SK-N-SH (cell line): Measurements from ENCODE around the gene RFNG. TPM values are rescaled to one million over a fixed set of nuclear protein-coding genes. Genes with fewer than 3 reads are reported as not detected.
A peak's percentile ranks its signal among the peaks of the same experiment; 100 is the strongest.

Experiments
- CTCF ChIA-PET: fragments of 300-600, 350-600 bp; formaldehyde crosslinking; extraction: SDS; loops from one replicate; lab custom pipeline; 2021; lab: Yijun Ruan, JAX
- POLR2A ChIA-PET: fragments of 350-600 bp; sonication (Branson Sonifier 250); formaldehyde crosslinking; extraction: SDS; loops from one replicate; lab custom pipeline; 2020; ENCODE audit warnings: antibody characterized with exemption, inconsistent platforms; lab: Yijun Ruan, JAX
- DNase-seq: peaks from one replicate; pipeline ENCODE4 v3.0.0; 2012
- H2AFZ ChIP-seq: fragments of 200-600 bp; sonication (generic); 2 replicates; pipeline ENCODE4 v1.8.1; 2016; ENCODE audit warnings: antibody characterized with exemption, mild to moderate bottlenecking, low read depth
- H3F3A ChIP-seq: fragments of 200-600 bp; sonication (generic); replicated peaks from 2 replicates; pipeline ENCODE3; 2016; ENCODE audit warnings: antibody characterized with exemption, mild to moderate bottlenecking; ENCODE audit not compliant: insufficient read depth
- H3K27ac ChIP-seq, 2 experiments: fragments of 200-500 bp in 1 of 2; fragments of 200-600 bp in 1 of 2; sonication (Bioruptor generic) in 1 of 2; sonication (generic), shearing (Covaris generic) in 1 of 2; 2 replicates each; pipeline versions ENCODE4 v1.5.1 to v1.6.1; 2014 to 2016; ENCODE audit warnings: low read depth in 2 of 2, inconsistent platforms in 1 of 2, low read length in 1 of 2, mild to moderate bottlenecking in 1 of 2, mixed read lengths in 1 of 2
- H3K27me3 ChIP-seq: fragments of 200-600 bp; sonication (generic), shearing (Covaris generic); 2 replicates; pipeline ENCODE4 v1.6.1; 2016; ENCODE audit warnings: mixed run types; ENCODE audit not compliant: insufficient read depth
- H3K36me3 ChIP-seq, 2 experiments: fragments of 200-500 bp in 1 of 2; fragments of 200-600 bp in 1 of 2; sonication (Bioruptor generic) in 1 of 2; sonication (generic) in 1 of 2; replicated peaks in 1 of 2; 2 replicates each; pipeline versions ENCODE3 to v1.5.1; 2014 to 2016; ENCODE audit warnings: low read length in 1 of 2, mild to moderate bottlenecking in 1 of 2; ENCODE audit not compliant: insufficient read depth in 2 of 2, control insufficient read depth in 1 of 2
- H3K4me1 ChIP-seq, 2 experiments: fragments of 200-500 bp in 1 of 2; fragments of 200-600 bp in 1 of 2; sonication (Bioruptor generic) in 1 of 2; sonication (generic), shearing (Covaris generic) in 1 of 2; 2 replicates each; pipeline versions ENCODE4 v1.5.1 to v1.6.1; 2014 to 2016; ENCODE audit warnings: low read depth in 1 of 2, low read length in 1 of 2, mixed run types in 1 of 2; ENCODE audit not compliant: insufficient read depth in 2 of 2, control insufficient read depth in 1 of 2
- H3K4me2 ChIP-seq: fragments of 200-600 bp; sonication (generic), shearing (Covaris generic); 2 replicates; pipeline ENCODE4 v1.6.1; 2017; ENCODE audit warnings: mixed run types
- H3K4me3 ChIP-seq, 2 experiments: fragments of 200-500 bp in 1 of 2; fragments of 200-600 bp in 1 of 2; sonication (Bioruptor generic) in 1 of 2; sonication (generic), shearing (Covaris generic) in 1 of 2; 2 replicates each; pipeline versions ENCODE4 v1.5.1 to v1.8.1; 2014 to 2016; ENCODE audit warnings: low read depth in 2 of 2, inconsistent platforms in 1 of 2, low read length in 1 of 2, mild to moderate bottlenecking in 1 of 2, mixed read lengths in 1 of 2, moderate library complexity in 1 of 2
- H3K79me2 ChIP-seq: fragments of 200-600 bp; sonication (generic); 2 replicates; pipeline ENCODE4 v1.8.1; 2017; ENCODE audit warnings: mild to moderate bottlenecking; ENCODE audit not compliant: insufficient read depth
- H3K9ac ChIP-seq: fragments of 200-600 bp; sonication (generic); 2 replicates; pipeline ENCODE4 v1.6.1; 2017; ENCODE audit warnings: mixed run types
- H3K9me2 ChIP-seq: fragments of 200-600 bp; sonication (generic); 2 replicates; pipeline ENCODE4 v1.6.1; 2017; ENCODE audit warnings: mixed run types
- H3K9me3 ChIP-seq: fragments of 200-600 bp; sonication (generic); 2 replicates; pipeline ENCODE4 v1.6.1; 2017; ENCODE audit warnings: mixed run types, mild to moderate bottlenecking, moderate library complexity
- H4K20me1 ChIP-seq: fragments of 200-600 bp; sonication (generic); 2 replicates; pipeline ENCODE4 v1.6.1; 2017; ENCODE audit warnings: mild to moderate bottlenecking, mixed run types; ENCODE audit not compliant: insufficient read depth
- CHD2 ChIP-seq: fragments of 150-350 bp; IDR thresholded peaks from 2 replicates; pipeline ENCODE4 v1.6.1; 2018; ENCODE audit warnings: low read length; ENCODE audit not compliant: partially characterized antibody
- ELF1 ChIP-seq: IDR thresholded peaks from 2 replicates; pipeline ENCODE4 v1.4.0; 2012
- EP300 ChIP-seq, 2 experiments: IDR thresholded peaks; 2 replicates each; pipeline versions ENCODE4 v1.4.0 to v1.6.1; 2012; ENCODE audit warnings: borderline replicate concordance in 1 of 2, low read depth in 1 of 2, low read length in 1 of 2
- FOXJ3 ChIP-seq: sonication (generic); formaldehyde crosslinking; IDR thresholded peaks from 2 replicates; pipeline ENCODE4 v1.5.1; 2020; ENCODE audit warnings: mild to moderate bottlenecking, missing genetic modification reagents
- GABPA ChIP-seq: IDR thresholded peaks from 2 replicates; pipeline ENCODE4 v1.4.0; 2012; ENCODE audit warnings: low read depth, mild to moderate bottlenecking
- GATA2 ChIP-seq: sonication (generic); formaldehyde crosslinking; IDR thresholded peaks from 2 replicates; pipeline ENCODE4 v1.5.0; 2020; ENCODE audit warnings: mild to moderate bottlenecking, missing genetic modification reagents
- MAX ChIP-seq: IDR thresholded peaks from 2 replicates; pipeline ENCODE4 v1.4.0; 2012; ENCODE audit warnings: low read depth
- POLR2AphosphoS5 ChIP-seq: IDR thresholded peaks from 2 replicates; pipeline ENCODE4 v1.6.1; 2012; ENCODE audit warnings: low read depth, low read length
- RAD21 ChIP-seq: IDR thresholded peaks from 2 replicates; pipeline ENCODE4 v1.6.1; 2012; ENCODE audit warnings: mild to moderate bottlenecking, low read length
- RXRA ChIP-seq: IDR thresholded peaks from 2 replicates; pipeline ENCODE4 v1.4.0; 2012; ENCODE audit warnings: low read depth, mild to moderate bottlenecking, borderline replicate concordance
- SIN3A ChIP-seq: IDR thresholded peaks from 2 replicates; pipeline ENCODE4 v1.6.1; 2012; ENCODE audit warnings: low read depth, mild to moderate bottlenecking, low read length, moderate library complexity, borderline replicate concordance
- USF1 ChIP-seq: IDR thresholded peaks from 2 replicates; pipeline ENCODE4 v1.4.0; 2012; ENCODE audit warnings: low read depth, borderline replicate concordance
- ZBTB33 ChIP-seq: IDR thresholded peaks from 2 replicates; pipeline ENCODE4 v1.4.0; 2012; ENCODE audit warnings: low read depth, borderline replicate concordance
- WGBS: methylation state at CpG from one replicate; pipeline ENCODE4 v1.1.6; 2017; ENCODE audit warnings: low lambda C conversion rate; 5-methylcytosine and 5-hydroxymethylcytosine counted together
- polyA plus RNA-seq, 3 experiments: library from polyadenylated mRNA; depleted of rRNA; stranded (reverse); fragments of >200 nt; gene quantifications; 2 replicates each; pipeline ENCODE4 v1.2.3, GENCODE V29; 2012
- TF ChIP-seq, protein P1 (sequence below): fragments of 200-600 bp; sonication (generic); IDR thresholded peaks from 2 replicates; pipeline ENCODE4 v1.6.1; 2017; ENCODE audit warnings: antibody characterized with exemption, mild to moderate bottlenecking, moderate library complexity

The RFNG gene
- polyA plus RNA-seq, 1 of the 3 experiments (the other 2 are of a cell fraction) = 68.6 TPM

- Histone ChIP-seq H3K4me3 (no peak overlapping the region), H3K27ac (peak overlapping the region in 1 of 2 experiments; percentile 63; a peak in 2 of 4 replicates), H3K27me3 (no peaks in the 10 kb centered on the region), H3F3A (peaks cover 19% of the 10 kb centered on the region), H2AFZ (no peak overlapping the region), H3K9me3 (no peaks in the 10 kb centered on the region), H3K4me1 (peaks cover 19 to 41% of the 10 kb centered on the region in 2 experiments; a peak in 3 of 4 replicates), H3K4me2 (peak overlapping the region; percentile 60; the same call in 1 of the 2 replicates), H3K9ac (peak overlapping the region; percentile 69; the same call in 1 of the 2 replicates), H4K20me1 (no peaks in the 10 kb centered on the region), H3K36me3 (no peaks in the 10 kb centered on the region), H3K79me2 (peaks cover 6% of the 10 kb centered on the region; the same call in 1 of the 2 replicates), H3K9me2 (no peaks in the 10 kb centered on the region)
- CTCF ChIA-PET = interaction anchor here (0.6 to 35.7 kb wide), 5 partner anchors 14 to 229 kb away, joined by 3 to 1216 read pairs (median 4); partner anchors contain the start of genes CENPX, LRRC45 and NOTUM
- POLR2A ChIA-PET = no interaction called here
- DNase-seq = no peak
- TF ChIP-seq FOXJ3 (CRISPR knock-in tag) = no peak
- TF ChIP-seq, protein P1, sequence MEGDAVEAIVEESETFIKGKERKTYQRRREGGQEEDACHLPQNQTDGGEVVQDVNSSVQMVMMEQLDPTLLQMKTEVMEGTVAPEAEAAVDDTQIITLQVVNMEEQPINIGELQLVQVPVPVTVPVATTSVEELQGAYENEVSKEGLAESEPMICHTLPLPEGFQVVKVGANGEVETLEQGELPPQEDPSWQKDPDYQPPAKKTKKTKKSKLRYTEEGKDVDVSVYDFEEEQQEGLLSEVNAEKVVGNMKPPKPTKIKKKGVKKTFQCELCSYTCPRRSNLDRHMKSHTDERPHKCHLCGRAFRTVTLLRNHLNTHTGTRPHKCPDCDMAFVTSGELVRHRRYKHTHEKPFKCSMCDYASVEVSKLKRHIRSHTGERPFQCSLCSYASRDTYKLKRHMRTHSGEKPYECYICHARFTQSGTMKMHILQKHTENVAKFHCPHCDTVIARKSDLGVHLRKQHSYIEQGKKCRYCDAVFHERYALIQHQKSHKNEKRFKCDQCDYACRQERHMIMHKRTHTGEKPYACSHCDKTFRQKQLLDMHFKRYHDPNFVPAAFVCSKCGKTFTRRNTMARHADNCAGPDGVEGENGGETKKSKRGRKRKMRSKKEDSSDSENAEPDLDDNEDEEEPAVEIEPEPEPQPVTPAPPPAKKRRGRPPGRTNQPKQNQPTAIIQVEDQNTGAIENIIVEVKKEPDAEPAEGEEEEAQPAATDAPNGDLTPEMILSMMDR = peak; percentile 23; the same call in 1 of the 2 replicates
- WGBS = 97% methylated on average over 15 of the region's 30 CpGs
Observed at GRCh38 chr17:82007495-82008257, 43.9 kb downstream of the RFNG start.

GRCh38 chr17:82007228-82007494, 44.5 kb downstream of the RFNG start:
- Histone ChIP-seq H3K4me3 (no peak overlapping the region), H3K4me2 (peak overlapping the region; percentile 60; the same call in 1 of the 2 replicates), H2AFZ (no peak overlapping the region), H4K20me1 (no peaks in the 10 kb centered on the region), H3F3A (peaks cover 24% of the 10 kb centered on the region), H3K27ac (peak overlapping the region in 1 of 2 experiments; percentile 63; a peak in 2 of 4 replicates), H3K4me1 (peaks cover 16 to 44% of the 10 kb centered on the region in 2 experiments; a peak in 3 of 4 replicates), H3K9ac (peak overlapping the region; percentile 69), H3K9me2 (no peaks in the 10 kb centered on the region), H3K36me3 (no peaks in the 10 kb centered on the region), H3K27me3 (no peaks in the 10 kb centered on the region), H3K79me2 (peaks cover 11% of the 10 kb centered on the region; the same call in 1 of the 2 replicates), H3K9me3 (no peaks in the 10 kb centered on the region)
- DNase-seq = no peak
- ChIA-PET CTCF (interaction anchor here (0.7 to 35.7 kb wide), 4 partner anchors 14 to 1086 kb away, joined by 3 to 1216 read pairs (median 3); partner anchors contain the start of gene NOTUM), POLR2A (no interaction called here)
- TF ChIP-seq GATA2 (CRISPR knock-in tag) (no peak), CHD2 (no peak), POLR2AphosphoS5 (no peak), EP300 (IDR thresholded peaks at IDR 0.05; ENCODE audit: borderline replicate concordance in 1 of 2, low read depth in 1 of 2, low read length in 1 of 2) (no peak), ELF1 (no peak), GABPA (no peak), RAD21 (no peak), MAX (no peak), ZBTB33 (no peak), SIN3A (no peak), USF1 (no peak), RXRA (no peak)
- TF ChIP-seq, protein P1 = no peak
- WGBS = 85% methylated on average over 5 of the region's 6 CpGs
